ENCODE results near the gene MYO1D.
"Not testable (repeated sequence)": the region's sequence is repeated elsewhere in the genome, so short reads cannot be mapped to it uniquely, and the experiment has no call there.

MYO1D gene

GRCh38 chr17:32720671-32721070 lies 156.3 kb downstream of the MYO1D start:
- DNase-seq, result no peak

- no peak for DNase-seq
Measured at GRCh38 chr17:32719689-32720088, 157.2 kb downstream of the MYO1D start.

- not testable (repeated sequence) for DNase-seq
Measured at GRCh38 chr17:32714922-32715321, 162.0 kb downstream of the MYO1D start.

- not testable (repeated sequence) for DNase-seq
Measured at GRCh38 chr17:32714206-32714605, 162.7 kb downstream of the MYO1D start.

- DNase-seq, result no peak
Measured at GRCh38 chr17:32713081-32713480, 163.8 kb downstream of the MYO1D start.

DNA sequence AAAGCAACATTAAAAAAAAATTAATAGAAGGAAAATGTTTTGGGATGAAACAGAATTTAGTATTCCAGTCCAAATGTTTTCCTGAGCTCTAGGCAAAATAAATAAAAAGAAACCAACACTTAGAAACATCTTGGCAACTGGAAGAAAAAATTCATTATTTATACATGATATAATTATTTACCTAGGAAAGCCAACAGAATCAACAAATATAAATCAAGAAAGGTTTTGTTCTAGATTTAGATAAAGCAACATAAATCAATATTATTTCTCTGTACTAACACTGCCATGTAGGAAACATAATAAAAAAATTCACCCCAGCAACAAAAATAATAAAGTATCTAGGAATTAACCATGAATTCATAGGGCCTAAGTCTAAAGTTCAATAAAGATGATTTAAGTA lies 167.4 kb downstream of the MYO1D start:
- no peak for DNase-seq

DNA sequence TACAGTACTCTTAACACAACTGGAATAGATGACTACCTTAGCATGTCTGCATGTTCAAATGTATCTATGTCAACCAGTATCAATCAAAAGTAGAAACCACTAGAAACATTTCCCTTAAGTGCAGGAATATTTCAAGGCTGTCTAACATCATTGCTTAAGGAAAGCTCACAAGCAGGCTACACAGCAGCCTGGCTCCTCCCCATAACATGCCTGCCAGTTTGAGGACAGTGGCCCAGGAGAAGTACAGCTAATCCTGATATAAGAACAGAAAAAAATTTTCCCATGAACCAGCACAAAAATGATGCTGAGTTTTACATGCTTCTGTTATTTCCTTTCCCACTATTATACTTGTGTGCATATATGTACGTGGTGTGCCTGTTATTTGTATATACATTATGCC lies 175.1 kb downstream of the MYO1D start:
- no peak for DNase-seq

DNA sequence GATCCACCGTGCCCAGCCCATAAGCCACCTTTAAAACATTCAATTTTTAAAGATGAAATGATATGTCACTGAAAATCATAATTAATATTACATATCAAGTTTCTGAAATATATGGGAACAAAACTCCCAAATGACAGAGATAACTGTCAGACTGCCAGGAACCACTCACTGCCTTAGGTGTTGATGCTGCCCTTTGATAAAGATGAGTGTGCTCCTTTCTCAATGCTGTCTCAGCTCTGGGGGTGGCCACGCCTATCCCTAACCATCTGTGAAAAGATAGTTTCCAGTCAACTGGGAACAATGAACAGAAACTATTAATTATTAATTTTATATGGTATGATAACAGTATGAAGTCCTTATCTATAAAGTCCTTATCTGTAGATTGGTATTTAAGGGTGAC lies 177.7 kb downstream of the MYO1D start:
- DNase-seq, result no peak

- no peak for DNase-seq
Measured at GRCh38 chr17:32697728-32698625, 178.9 kb downstream of the MYO1D start.

GRCh38 chr17:32696426-32696825 lies 180.5 kb downstream of the MYO1D start:
- DNase-seq, result no peak

- DNase-seq, result no peak
Measured at GRCh38 chr17:32695864-32696263, 181.1 kb downstream of the MYO1D start.

GRCh38 chr17:32693194-32693897 lies 183.6 kb downstream of the MYO1D start:
- DNase-seq, result no peak

- DNase-seq, result no peak
Measured at GRCh38 chr17:32692179-32692578, 184.7 kb downstream of the MYO1D start.

DNA sequence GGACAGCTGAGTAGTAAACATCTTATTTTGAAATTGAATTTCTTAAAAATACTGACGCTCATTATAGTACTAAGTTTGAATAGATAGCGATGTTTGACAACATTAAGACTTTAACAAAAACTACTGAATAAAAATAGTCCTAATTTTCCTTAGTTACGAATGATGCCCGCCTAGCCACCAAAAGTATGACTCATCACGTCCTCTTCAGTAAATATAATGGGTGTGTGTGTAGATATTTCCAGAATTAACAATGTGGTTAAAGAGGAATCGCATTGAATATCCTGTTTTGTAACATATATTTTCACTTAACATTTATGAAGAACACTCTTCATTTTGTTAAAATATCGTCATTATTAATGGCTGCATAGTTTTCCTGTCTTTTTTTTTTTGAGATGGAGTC lies 187.6 kb downstream of the MYO1D start:
- no peak for DNase-seq

GRCh38 chr17:32688221-32688620 lies 188.7 kb downstream of the MYO1D start:
- DNase-seq, result no peak

- no peak for DNase-seq
Measured at GRCh38 chr17:32684087-32684958, 192.6 kb downstream of the MYO1D start.

DNA sequence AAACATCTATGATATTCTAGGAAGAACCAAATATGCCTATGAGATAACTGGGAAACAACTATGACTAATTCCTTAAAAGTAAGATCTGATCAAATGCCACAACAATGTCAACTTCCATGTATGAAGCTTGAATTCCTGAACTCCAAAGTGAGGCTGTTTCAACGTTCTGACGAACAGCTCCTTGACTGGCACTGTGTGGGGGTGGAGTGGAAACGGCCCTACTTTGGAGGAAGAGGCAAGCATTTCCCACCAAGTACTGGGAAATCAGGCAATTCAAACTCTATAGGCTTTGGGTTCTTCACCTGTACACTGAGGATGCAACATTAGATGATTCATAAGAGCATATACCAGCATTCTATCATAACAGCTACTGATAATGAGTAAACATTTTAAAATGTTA lies 203.0 kb downstream of the MYO1D start:
- no peak for DNase-seq

DNA sequence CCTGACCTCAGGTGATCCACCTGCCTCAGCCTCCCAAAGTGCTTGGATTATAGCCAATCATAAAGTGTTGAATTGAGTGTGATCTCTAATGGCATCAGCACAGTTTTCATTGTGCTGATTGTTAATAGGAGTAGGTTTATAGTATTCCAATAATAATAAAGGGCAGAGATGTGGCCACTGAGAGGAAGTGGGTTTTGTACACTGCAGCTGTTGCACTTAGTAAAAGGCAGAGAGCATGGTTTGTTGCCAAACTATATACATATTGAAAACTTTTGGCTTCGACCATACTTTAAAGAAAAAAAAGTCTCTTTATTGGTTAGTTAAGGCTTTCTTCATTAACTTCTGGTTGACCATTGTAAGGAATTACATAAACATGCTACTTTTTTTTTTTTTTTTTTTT lies 204.2 kb downstream of the MYO1D start:
- DNase-seq, result no peak

DNA sequence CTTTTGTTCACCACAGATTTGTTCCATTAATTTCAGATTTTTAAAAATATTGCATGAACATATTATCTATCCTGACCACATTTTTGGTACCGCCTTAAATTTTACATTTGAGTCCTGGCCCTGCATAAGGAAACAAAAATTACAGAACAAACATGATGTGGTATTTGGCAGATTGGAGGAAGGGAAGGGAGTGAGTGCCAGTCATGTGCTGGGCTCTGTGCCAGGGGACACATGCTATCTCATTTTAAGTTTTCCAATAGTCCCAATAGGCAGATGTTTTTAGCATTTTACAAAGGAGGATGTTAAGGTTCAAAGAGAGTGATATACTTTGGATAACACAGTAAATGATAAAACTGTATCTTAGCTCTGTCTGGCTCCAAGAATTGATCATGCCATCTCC lies 205.0 kb downstream of the MYO1D start:
- DNase-seq, result no peak

DNA sequence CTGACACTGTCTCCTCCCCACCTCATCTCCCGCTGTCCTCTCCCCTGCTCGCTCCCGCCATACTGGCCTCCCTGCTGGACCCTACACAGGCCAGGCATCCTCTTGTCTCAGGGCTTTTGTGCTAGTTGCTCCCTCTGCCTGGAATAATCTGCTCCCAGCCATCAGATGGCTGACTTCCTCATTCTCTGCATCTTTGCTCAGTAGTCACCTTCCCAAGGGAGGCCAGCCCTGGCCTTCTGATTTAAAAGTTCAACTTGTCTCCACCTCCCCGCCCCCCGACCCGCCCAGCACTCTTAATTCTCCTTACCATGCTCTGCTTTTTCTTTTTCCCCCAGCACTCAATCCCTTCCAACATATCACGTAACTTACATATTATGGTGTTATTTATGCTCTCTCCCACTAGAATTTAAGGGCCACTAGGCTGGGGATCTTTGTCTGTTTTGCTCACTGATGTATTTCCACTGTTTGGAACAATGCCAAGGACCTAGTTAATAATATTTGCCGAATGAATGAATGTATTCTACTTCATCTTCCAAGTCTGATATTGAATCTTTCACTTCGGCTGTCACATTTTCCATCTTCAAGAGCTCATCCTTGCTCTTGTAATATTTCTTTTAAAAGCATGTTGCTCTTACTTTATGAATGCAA lies 211.9 kb downstream of the MYO1D start:
- DNase-seq, result no peak

DNA sequence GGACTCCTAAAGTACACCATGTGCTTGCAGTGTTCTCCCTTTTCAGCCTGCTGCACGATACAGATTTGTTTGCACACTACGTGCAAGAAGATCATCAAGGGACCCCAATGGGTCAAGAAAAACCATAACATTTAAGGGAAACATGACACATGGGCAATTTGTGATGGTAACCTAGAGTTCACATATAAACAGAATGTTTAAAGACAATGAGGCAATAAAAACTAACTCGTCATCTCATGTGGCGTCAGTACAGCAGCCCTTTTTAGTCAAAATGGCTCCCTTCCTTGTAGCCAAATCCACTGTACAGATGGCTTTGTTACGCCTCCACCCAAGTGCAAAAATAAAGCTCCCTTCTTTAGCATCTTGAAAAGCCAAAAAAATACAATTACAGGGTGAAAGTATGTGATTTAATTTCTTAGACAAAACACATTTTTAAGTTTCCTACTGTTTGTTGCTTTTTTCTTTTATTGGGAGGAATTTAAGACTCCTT lies 216.4 kb downstream of the MYO1D start:
- DNase-seq, result no peak

DNA sequence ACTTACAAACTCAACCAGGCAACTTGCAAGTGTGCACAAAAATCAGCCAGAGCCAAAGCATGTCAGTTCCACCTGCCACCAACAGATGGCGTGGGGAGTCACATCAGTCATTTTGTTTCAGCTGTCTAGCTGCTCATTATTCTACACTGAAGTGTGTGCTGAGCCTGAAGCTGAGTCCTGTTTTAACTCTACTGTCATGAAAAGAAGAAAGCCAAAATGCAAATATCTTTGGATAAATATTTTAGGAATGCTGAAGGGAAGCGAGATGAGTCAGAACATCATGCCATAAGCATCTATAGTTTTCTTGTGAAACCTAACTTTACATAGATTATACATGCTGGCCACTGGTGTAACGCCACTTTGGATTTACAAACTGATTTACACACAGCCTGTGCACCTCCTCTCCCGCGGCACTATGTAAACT lies 217.5 kb downstream of the MYO1D start:
- DNase-seq, result peak; percentile 67
